Activated CD8-positive, alpha-beta T cell treated with anti-CD3 and anti-CD28 coated beads for 36 hours (primary cell): ENCODE results near the gene KHDC4. TPM values are rescaled to one million over a fixed set of nuclear protein-coding genes. Genes with fewer than 3 reads are reported as not detected.

Experiments
- ATAC-seq: fragments of 200-7000 bp; cut with Tn5 transposase; one replicate; pipeline ENCODE4 v1.10.0; 2021; ENCODE audit warnings: mild to moderate bottlenecking, moderate library complexity
- CTCF ChIA-PET: fragments of 350-600 bp; sonication (Branson Sonifier 250); formaldehyde crosslinking; loops from one replicate; lab custom pipeline; 2021; ENCODE audit warnings: antibody characterized with exemption; lab: Charles Lee
- POLR2A ChIA-PET: fragments of 350-600 bp; sonication (Branson Sonifier 250); formaldehyde crosslinking; loops from one replicate; lab custom pipeline; 2021; ENCODE audit warnings: antibody characterized with exemption; lab: Charles Lee
- DNase-seq: peaks from one replicate; pipeline ENCODE4 v3.0.0-alpha.2; 2020
- H3K27ac Mint-ChIP-seq: one replicate; pipeline ENCODE4 v1.8.0; 2021; ENCODE audit warnings: mild to moderate bottlenecking, mixed read lengths
- H3K27me3 Mint-ChIP-seq: one replicate; pipeline ENCODE4 v1.8.0; 2021; ENCODE audit warnings: mixed read lengths
- H3K36me3 Mint-ChIP-seq: one replicate; pipeline ENCODE4 v1.8.0; 2021; ENCODE audit warnings: low read depth, mixed read lengths
- H3K4me1 Mint-ChIP-seq: one replicate; pipeline ENCODE4 v1.8.0; 2021; ENCODE audit warnings: low read depth, mixed read lengths
- H3K4me3 Mint-ChIP-seq: one replicate; pipeline ENCODE4 v1.8.0; 2021; ENCODE audit warnings: mild to moderate bottlenecking, moderate library complexity, mixed read lengths
- H3K9me3 Mint-ChIP-seq: one replicate; pipeline ENCODE4 v1.8.0; 2021; ENCODE audit warnings: mixed read lengths
- CTCF ChIP-seq: fragments of 200-600 bp; IDR thresholded peaks from one replicate; pipeline ENCODE4 v1.8.0; 2022; ENCODE audit warnings: antibody characterized with exemption, mild to moderate bottlenecking
- intact Hi-C: fragments of 100-400 bp; cut with micrococcal nuclease; formaldehyde crosslinking; loops from one replicate; pipeline ENCODE4 v1.10.0; 2022
- total RNA-seq, 2 experiments: library from RNA; stranded (reverse); gene quantifications; one replicate each; pipeline ENCODE4 v1.2.3, GENCODE V29; 2021

Gene KHDC4
- total RNA-seq, 2 experiments from 2014 or later = 68.1 to 71.3 TPM

GRCh38 chr1:155882235-155882634 is 52.0 kb downstream of the KHDC4 start:
- H3K36me3 Mint-ChIP-seq = no peaks in the 10 kb centered on the region
- TF ChIP-seq CTCF = no peak
- no peak for ATAC-seq
- H3K27ac Mint-ChIP-seq = no peak overlapping the region
- POLR2A ChIA-PET = interaction anchor here (0.9 kb wide), 1 partner anchor 10 kb away, joined by 4 read pairs; no protein-coding TSS in a partner anchor
- intact Hi-C loops = no loop called here
- H3K27me3 Mint-ChIP-seq = no peaks in the 10 kb centered on the region
- CTCF ChIA-PET = interaction anchor here (0.8 to 1.8 kb wide), 3 partner anchors 9 to 13 kb away, joined by 3 to 6 read pairs (median 5); no protein-coding TSS in a partner anchor
- no peak overlapping the region for H3K4me3 Mint-ChIP-seq
- DNase-seq = no peak
- H3K9me3 Mint-ChIP-seq = no peaks in the 10 kb centered on the region
- no peaks in the 10 kb centered on the region for H3K4me1 Mint-ChIP-seq

GRCh38 chr1:155880950-155881349 is 53.3 kb downstream of the KHDC4 start:
- ChIA-PET CTCF (interaction anchor here (1.0 to 1.2 kb wide), 2 partner anchors 109 to 139 kb away, joined by 3 read pairs; no protein-coding TSS in a partner anchor), POLR2A (no interaction called here)
- Mint-ChIP-seq H3K4me1 (no peaks in the 10 kb centered on the region), H3K9me3 (no peaks in the 10 kb centered on the region), H3K36me3 (no peaks in the 10 kb centered on the region), H3K4me3 (no peak overlapping the region), H3K27me3 (no peaks in the 10 kb centered on the region), H3K27ac (no peak overlapping the region)
- no peak for ATAC-seq
- DNase-seq = no peak
- intact Hi-C loops = no loop called here
- no peak for TF ChIP-seq CTCF

- no peak for ATAC-seq
- POLR2A ChIA-PET = no interaction called here
- Mint-ChIP-seq H3K27ac (no peak overlapping the region), H3K4me1 (no peaks in the 10 kb centered on the region), H3K36me3 (no peaks in the 10 kb centered on the region), H3K27me3 (no peaks in the 10 kb centered on the region), H3K9me3 (no peaks in the 10 kb centered on the region), H3K4me3 (no peak overlapping the region)
- no peak for TF ChIP-seq CTCF
- intact Hi-C loops = no loop called here
- CTCF ChIA-PET = interaction anchor here (1.0 to 1.2 kb wide), 2 partner anchors 109 to 138 kb away, joined by 3 read pairs; no protein-coding TSS in a partner anchor
- no peak for DNase-seq
Observed at GRCh38 chr1:155880251-155880650, 54.0 kb downstream of the KHDC4 start.

- ATAC-seq = no peak
- ChIA-PET CTCF (interaction anchor here (1.7 kb wide), 1 partner anchor 61 kb away, joined by 4 read pairs; no protein-coding TSS in a partner anchor), POLR2A (no interaction called here)
- Mint-ChIP-seq H3K9me3 (no peaks in the 10 kb centered on the region), H3K27ac (no peak overlapping the region), H3K36me3 (no peaks in the 10 kb centered on the region), H3K4me1 (no peaks in the 10 kb centered on the region), H3K4me3 (no peak overlapping the region), H3K27me3 (no peaks in the 10 kb centered on the region)
- intact Hi-C loops = no loop called here
- TF ChIP-seq CTCF = no peak
- no peak for DNase-seq
Observed at GRCh38 chr1:155877945-155878344, 56.3 kb downstream of the KHDC4 start.

GRCh38 chr1:155873860-155874259 is 60.4 kb downstream of the KHDC4 start:
- ATAC-seq (no peak), DNase-seq (no peak)
- intact Hi-C loops = no loop called here
- Mint-ChIP-seq H3K36me3 (no peaks in the 10 kb centered on the region), H3K4me3 (no peak overlapping the region), H3K27ac (no peak overlapping the region), H3K9me3 (no peaks in the 10 kb centered on the region), H3K27me3 (no peaks in the 10 kb centered on the region), H3K4me1 (no peaks in the 10 kb centered on the region)
- TF ChIP-seq CTCF = no peak
- ChIA-PET POLR2A (interaction anchor here (2.1 kb wide), 1 partner anchor 12 kb away, joined by 6 read pairs; no protein-coding TSS in a partner anchor), CTCF (interaction anchor here (0.8 to 2.0 kb wide), 2 partner anchors 116 to 185 kb away, joined by 3 to 7 read pairs; no protein-coding TSS in a partner anchor)
